HFFc6 (cell line): ENCODE data around the gene PIAS3. TPM values are rescaled to one million over a fixed set of nuclear protein-coding genes. Genes with fewer than 3 reads are reported as not detected.

Source experiments
- DNase-seq: peaks from one replicate; pipeline ENCODE4 v3.0.0-alpha.2; 2018
- H3K27ac Mint-ChIP-seq: 2 replicates; pipeline ENCODE4 v1.8.0; 2020; ENCODE audit warnings: mild to moderate bottlenecking, mixed read lengths
- H3K27me3 Mint-ChIP-seq: 2 replicates; pipeline ENCODE4 v1.8.0; 2021; ENCODE audit warnings: mild to moderate bottlenecking, moderate library complexity, mixed read lengths; ENCODE audit not compliant: insufficient read depth
- H3K36me3 Mint-ChIP-seq: 2 replicates; pipeline ENCODE4 v1.8.0; 2021; ENCODE audit warnings: low read depth, mixed read lengths
- H3K4me1 Mint-ChIP-seq: 2 replicates; pipeline ENCODE4 v1.8.0; 2020; ENCODE audit warnings: low read depth, mixed read lengths
- H3K4me3 Mint-ChIP-seq: 2 replicates; pipeline ENCODE4 v1.8.0; 2020; ENCODE audit warnings: mild to moderate bottlenecking, moderate library complexity, mixed read lengths
- H3K9me3 Mint-ChIP-seq: 2 replicates; pipeline ENCODE4 v1.8.0; 2020; ENCODE audit warnings: mild to moderate bottlenecking, mixed read lengths
- total RNA-seq, 6 experiments: library from RNA; stranded (reverse); fragmentation: NEBNext Ultra II Directional; extraction: Animal tissue kit (Norgen Biotek cat#: 25700); gene quantifications; 2 replicates in 1 of 6; 3 replicates in 5 of 6; pipeline ENCODE4 v1.2.3, GENCODE V29; 2021
- TF ChIP-seq, protein P1 (sequence below): fragments of 200-600 bp; sonication (generic); IDR thresholded peaks from 2 replicates; pipeline ENCODE4 v1.5.0; 2021; ENCODE audit warnings: antibody characterized with exemption, mild to moderate bottlenecking

Gene PIAS3
- total RNA-seq, 6 experiments from 2014 or later, result 45.2 to 53.8 (median 51.6) TPM

GRCh38 chr1:145891587-145892485 is 33.0 kb upstream of the PIAS3 start:
- peaks cover 31% of the 10 kb centered on the region for H3K4me1 Mint-ChIP-seq
- H3K36me3 Mint-ChIP-seq, result no peaks in the 10 kb centered on the region
- TF ChIP-seq, protein P1, sequence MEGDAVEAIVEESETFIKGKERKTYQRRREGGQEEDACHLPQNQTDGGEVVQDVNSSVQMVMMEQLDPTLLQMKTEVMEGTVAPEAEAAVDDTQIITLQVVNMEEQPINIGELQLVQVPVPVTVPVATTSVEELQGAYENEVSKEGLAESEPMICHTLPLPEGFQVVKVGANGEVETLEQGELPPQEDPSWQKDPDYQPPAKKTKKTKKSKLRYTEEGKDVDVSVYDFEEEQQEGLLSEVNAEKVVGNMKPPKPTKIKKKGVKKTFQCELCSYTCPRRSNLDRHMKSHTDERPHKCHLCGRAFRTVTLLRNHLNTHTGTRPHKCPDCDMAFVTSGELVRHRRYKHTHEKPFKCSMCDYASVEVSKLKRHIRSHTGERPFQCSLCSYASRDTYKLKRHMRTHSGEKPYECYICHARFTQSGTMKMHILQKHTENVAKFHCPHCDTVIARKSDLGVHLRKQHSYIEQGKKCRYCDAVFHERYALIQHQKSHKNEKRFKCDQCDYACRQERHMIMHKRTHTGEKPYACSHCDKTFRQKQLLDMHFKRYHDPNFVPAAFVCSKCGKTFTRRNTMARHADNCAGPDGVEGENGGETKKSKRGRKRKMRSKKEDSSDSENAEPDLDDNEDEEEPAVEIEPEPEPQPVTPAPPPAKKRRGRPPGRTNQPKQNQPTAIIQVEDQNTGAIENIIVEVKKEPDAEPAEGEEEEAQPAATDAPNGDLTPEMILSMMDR, result peak; percentile 97
- DNase-seq, result peak; percentile 100
- H3K27me3 Mint-ChIP-seq, result no peaks in the 10 kb centered on the region
- peak overlapping the region; percentile 87 for H3K4me3 Mint-ChIP-seq
- H3K27ac Mint-ChIP-seq, result peak overlapping the region; percentile 100
- no peaks in the 10 kb centered on the region for H3K9me3 Mint-ChIP-seq

- H3K4me1 Mint-ChIP-seq, result peaks cover 38% of the 10 kb centered on the region
- TF ChIP-seq, protein P1, result no peak
- no peaks in the 10 kb centered on the region for H3K9me3 Mint-ChIP-seq
- DNase-seq, result no peak
- H3K27ac Mint-ChIP-seq, result peak overlapping the region; percentile 100
- H3K4me3 Mint-ChIP-seq, result no peak overlapping the region; the same call in 1 of the 2 replicates
- no peaks in the 10 kb centered on the region for H3K27me3 Mint-ChIP-seq
- H3K36me3 Mint-ChIP-seq, result no peaks in the 10 kb centered on the region
These were observed 32.3 kb upstream of the PIAS3 start for GRCh38 chr1:145891143-145891542.

- Mint-ChIP-seq H3K4me1 (peaks cover 49% of the 10 kb centered on the region), H3K27ac (no peak overlapping the region), H3K9me3 (no peaks in the 10 kb centered on the region), H3K27me3 (no peaks in the 10 kb centered on the region), H3K4me3 (no peak overlapping the region), H3K36me3 (no peaks in the 10 kb centered on the region)
- TF ChIP-seq, protein P1, result no peak
- DNase-seq, result no peak
These were observed 30.8 kb upstream of the PIAS3 start for GRCh38 chr1:145889722-145890121.

- no peaks in the 10 kb centered on the region for H3K9me3 Mint-ChIP-seq
- no peaks in the 10 kb centered on the region for H3K36me3 Mint-ChIP-seq
- no peak overlapping the region for H3K27ac Mint-ChIP-seq
- H3K4me3 Mint-ChIP-seq, result no peak overlapping the region
- TF ChIP-seq, protein P1, result no peak
- H3K4me1 Mint-ChIP-seq, result peaks cover 44% of the 10 kb centered on the region
- no peak for DNase-seq
- H3K27me3 Mint-ChIP-seq, result no peaks in the 10 kb centered on the region
These were observed 28.8 kb upstream of the PIAS3 start for GRCh38 chr1:145887631-145888030.

GRCh38 chr1:145886816-145887215 is 27.9 kb upstream of the PIAS3 start:
- Mint-ChIP-seq H3K27me3 (no peaks in the 10 kb centered on the region), H3K27ac (no peak overlapping the region), H3K9me3 (no peaks in the 10 kb centered on the region), H3K4me3 (peak overlapping the region; percentile 88; the same call in 1 of the 2 replicates), H3K36me3 (no peaks in the 10 kb centered on the region), H3K4me1 (peaks cover 36% of the 10 kb centered on the region)
- DNase-seq, result no peak
- TF ChIP-seq, protein P1, result no peak
